ENCODE measurements around the gene NADSYN1. TPM values are rescaled to one million over a fixed set of nuclear protein-coding genes. Genes with fewer than 3 reads are reported as not detected.
A peak's percentile ranks its signal among the peaks of the same experiment; 100 is the strongest.

Gene NADSYN1
- total RNA-seq, 6 donors from 2014 or later = 46.8 to 248 (median 79.5) TPM

DNA sequence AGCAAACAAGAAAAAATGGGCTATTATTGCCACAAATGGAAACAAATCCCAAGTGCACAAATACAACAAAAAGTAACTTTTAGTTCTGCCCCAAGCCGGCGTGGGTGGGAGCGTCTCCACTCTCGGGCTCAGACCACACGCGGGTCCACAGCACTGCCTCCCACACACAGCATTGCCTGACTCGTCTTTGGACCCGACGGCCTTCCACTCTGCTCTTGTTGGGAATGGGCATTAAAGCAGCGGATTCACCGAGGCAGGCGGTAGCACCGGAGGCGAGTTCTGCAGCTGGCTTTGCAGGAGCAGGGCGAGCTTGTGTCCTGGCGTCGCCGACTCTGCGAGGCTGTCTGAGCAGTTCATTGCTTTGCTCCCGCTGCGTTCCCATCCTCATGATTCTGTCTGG lies 23.0 kb downstream of the NADSYN1 start:
- Histone ChIP-seq H3K9me3 (no peaks in the 10 kb centered on the region), H3K4me1 (no peaks in the 10 kb centered on the region), H3K36me3 (peaks cover 25 to 98% (median 91%) of the 10 kb centered on the region in 4 donors), H3K27ac (no peak overlapping the region), H3K4me3 (no peak overlapping the region), H3K27me3 (no peaks in the 10 kb centered on the region)
- ATAC-seq (ENCODE audit: low FRiP score in 2 of 2) (no peak), DNase-seq (no peak)
- WGBS, 2 donors = 97% methylated on average over 20 to 21 of the region's 21 CpGs
- TF ChIP-seq EP300 (IDR thresholded peaks at IDR 0.05) (no peak), POLR2A (IDR thresholded peaks at IDR 0.05) (no peak), POLR2AphosphoS5 (IDR thresholded peaks at IDR 0.05) (no peak)
- TF ChIP-seq, protein P1, sequence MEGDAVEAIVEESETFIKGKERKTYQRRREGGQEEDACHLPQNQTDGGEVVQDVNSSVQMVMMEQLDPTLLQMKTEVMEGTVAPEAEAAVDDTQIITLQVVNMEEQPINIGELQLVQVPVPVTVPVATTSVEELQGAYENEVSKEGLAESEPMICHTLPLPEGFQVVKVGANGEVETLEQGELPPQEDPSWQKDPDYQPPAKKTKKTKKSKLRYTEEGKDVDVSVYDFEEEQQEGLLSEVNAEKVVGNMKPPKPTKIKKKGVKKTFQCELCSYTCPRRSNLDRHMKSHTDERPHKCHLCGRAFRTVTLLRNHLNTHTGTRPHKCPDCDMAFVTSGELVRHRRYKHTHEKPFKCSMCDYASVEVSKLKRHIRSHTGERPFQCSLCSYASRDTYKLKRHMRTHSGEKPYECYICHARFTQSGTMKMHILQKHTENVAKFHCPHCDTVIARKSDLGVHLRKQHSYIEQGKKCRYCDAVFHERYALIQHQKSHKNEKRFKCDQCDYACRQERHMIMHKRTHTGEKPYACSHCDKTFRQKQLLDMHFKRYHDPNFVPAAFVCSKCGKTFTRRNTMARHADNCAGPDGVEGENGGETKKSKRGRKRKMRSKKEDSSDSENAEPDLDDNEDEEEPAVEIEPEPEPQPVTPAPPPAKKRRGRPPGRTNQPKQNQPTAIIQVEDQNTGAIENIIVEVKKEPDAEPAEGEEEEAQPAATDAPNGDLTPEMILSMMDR (IDR thresholded peaks at IDR 0.05) = no peak

GRCh38 chr11:71476926-71477640 lies 24.1 kb downstream of the NADSYN1 start:
- no peaks in the 10 kb centered on the region for H3K4me1 ChIP-seq
- WGBS, 2 donors = 89 to 92% methylated on average over 30 to 34 of the region's 34 CpGs
- ATAC-seq (ENCODE audit: low FRiP score in 2 of 2) (no peak), DNase-seq (peak in 1 of 2 donors; percentile 63)
- no peaks in the 10 kb centered on the region for H3K27me3 ChIP-seq
- peaks cover 25 to 100% (median 97%) of the 10 kb centered on the region in 4 donors for H3K36me3 ChIP-seq
- H3K27ac ChIP-seq = no peak overlapping the region
- no peaks in the 10 kb centered on the region for H3K9me3 ChIP-seq
- no peak overlapping the region for H3K4me3 ChIP-seq
- TF ChIP-seq, protein P1 (IDR thresholded peaks at IDR 0.05) = no peak
- TF ChIP-seq POLR2AphosphoS5 (IDR thresholded peaks at IDR 0.05) (no peak), EP300 (IDR thresholded peaks at IDR 0.05) (no peak), POLR2A (IDR thresholded peaks at IDR 0.05) (no peak)

DNA sequence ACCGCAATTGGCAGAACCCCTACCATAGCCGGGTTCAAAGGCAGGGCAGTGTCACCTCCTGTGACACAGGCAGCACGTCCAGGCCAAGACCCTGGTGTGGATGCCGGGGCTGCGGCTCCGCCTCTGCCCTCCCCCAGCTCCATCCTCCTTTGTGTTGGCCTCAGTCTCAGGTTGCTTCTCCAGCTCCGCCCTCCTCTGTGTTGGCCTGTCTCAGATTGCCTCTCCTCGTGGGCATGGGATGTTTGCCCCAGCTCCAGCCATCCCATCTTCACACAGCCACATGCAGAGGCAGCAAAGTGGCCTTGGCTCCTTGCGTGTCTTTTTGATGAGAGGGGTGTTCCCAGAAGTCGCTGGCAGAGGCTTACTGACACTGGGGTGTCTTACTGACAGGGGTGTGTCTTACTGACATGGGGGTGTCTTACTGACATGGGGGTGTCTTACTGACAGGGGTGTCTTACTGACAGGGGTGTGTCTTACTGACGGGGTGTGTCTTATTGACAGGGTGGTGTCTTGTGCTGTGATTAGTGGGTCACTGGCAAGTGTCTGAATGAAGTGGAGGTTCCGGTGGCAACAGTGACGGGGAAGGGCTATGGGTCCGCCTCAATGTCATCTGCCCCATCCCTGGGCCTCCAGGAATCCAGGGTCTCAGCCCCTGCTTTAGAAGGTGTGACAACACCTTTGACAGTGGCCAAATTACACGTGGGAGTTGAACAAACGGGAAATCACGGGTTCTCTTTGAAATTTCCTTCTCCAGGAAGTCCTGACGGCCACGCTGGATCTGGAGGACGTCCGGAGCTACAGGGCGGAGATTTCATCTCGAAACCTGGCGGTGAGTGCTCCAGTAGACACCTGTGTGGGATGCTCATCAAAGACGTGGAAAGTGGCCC lies 24.9 kb downstream of the NADSYN1 start:
- Histone ChIP-seq H3K4me1 (no peaks in the 10 kb centered on the region), H3K36me3 (peaks cover 27 to 100% (median 95%) of the 10 kb centered on the region in 4 donors), H3K9me3 (no peaks in the 10 kb centered on the region), H3K4me3 (no peak overlapping the region), H3K27me3 (no peaks in the 10 kb centered on the region), H3K27ac (no peak overlapping the region)
- TF ChIP-seq POLR2AphosphoS5 (IDR thresholded peaks at IDR 0.05) (no peak), EP300 (IDR thresholded peaks at IDR 0.05) (no peak), POLR2A (IDR thresholded peaks at IDR 0.05) (no peak)
- TF ChIP-seq, protein P1 (IDR thresholded peaks at IDR 0.05) = no peak
- 77 to 84% methylated on average over 19 to 25 of the region's 25 CpGs for WGBS, 2 donors
- ATAC-seq (ENCODE audit: low FRiP score in 2 of 2) = no peak
- no peak for DNase-seq

DNA sequence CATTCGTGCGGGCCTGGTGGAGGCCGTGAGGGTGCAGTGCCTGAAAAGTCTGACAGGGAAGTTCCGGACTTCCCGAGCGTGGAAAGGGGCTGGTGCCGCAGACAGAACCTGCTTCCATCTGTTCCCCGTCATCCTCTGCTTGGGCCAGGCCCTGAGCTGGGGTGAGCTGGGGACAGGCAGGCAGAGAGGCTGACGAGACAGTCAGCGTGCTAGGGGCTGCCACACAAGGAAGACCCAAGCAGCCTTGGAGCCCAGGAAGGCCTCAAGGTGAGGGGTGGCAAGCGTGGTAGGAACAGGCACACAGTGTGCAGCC lies 25.5 kb downstream of the NADSYN1 start:
- no peak for ATAC-seq (ENCODE audit: low FRiP score in 2 of 2)
- H3K9me3 ChIP-seq = no peaks in the 10 kb centered on the region
- WGBS, 2 donors = 92 to 98% methylated on average over 10 to 11 of the region's 11 CpGs
- no peak for DNase-seq
- H3K4me3 ChIP-seq = no peak overlapping the region
- TF ChIP-seq EP300 (IDR thresholded peaks at IDR 0.05) (no peak), POLR2A (IDR thresholded peaks at IDR 0.05) (no peak), POLR2AphosphoS5 (IDR thresholded peaks at IDR 0.05) (no peak)
- TF ChIP-seq, protein P1 (IDR thresholded peaks at IDR 0.05) = no peak
- peaks cover 30 to 100% (median 95%) of the 10 kb centered on the region in 4 donors for H3K36me3 ChIP-seq
- H3K4me1 ChIP-seq = no peaks in the 10 kb centered on the region
- H3K27ac ChIP-seq = no peak overlapping the region
- H3K27me3 ChIP-seq = no peaks in the 10 kb centered on the region
